ENCODE data around the gene ARMS2.

DNA sequence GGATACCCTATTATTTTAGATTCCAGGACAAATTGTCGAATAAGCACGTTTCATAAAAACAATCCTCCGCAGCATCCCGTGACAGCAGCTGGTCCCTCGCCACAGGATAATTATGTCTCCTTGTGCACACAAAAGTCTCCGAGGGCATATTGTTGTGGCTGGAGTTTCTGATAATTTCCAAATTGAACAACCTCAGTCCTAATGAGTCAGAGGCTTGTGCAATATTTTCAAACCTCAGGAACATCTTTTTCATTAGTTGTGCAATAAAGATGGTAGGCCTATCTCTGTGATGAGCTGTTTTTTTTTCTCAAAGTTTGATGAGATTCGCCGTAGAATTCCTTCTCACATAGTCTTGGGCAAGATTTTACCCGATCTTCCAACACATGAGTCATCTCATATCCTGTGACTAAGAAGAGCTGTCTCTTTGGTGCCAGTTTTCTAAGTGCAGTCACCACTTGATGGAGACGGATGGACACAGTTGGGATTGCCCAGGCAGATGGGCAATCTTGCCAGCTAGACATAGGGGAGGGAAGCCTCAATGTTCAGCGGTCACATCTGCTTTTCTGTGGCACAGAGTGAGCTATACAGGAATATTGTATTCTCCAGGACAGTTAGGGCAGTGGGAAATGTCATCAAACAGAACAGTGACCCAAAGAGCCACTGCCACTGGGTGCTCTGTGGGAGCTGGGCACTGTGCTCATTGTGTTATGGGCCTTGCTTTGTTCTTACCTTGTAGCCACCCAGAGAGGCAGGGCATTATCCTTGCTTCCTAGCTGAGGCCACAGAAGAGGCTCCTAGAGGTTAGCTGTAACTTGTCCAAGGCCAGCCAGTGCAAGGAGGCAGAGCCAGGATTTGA, 14.7 kb downstream of the ARMS2 start:
- TF ChIP-seq, protein P1, sequence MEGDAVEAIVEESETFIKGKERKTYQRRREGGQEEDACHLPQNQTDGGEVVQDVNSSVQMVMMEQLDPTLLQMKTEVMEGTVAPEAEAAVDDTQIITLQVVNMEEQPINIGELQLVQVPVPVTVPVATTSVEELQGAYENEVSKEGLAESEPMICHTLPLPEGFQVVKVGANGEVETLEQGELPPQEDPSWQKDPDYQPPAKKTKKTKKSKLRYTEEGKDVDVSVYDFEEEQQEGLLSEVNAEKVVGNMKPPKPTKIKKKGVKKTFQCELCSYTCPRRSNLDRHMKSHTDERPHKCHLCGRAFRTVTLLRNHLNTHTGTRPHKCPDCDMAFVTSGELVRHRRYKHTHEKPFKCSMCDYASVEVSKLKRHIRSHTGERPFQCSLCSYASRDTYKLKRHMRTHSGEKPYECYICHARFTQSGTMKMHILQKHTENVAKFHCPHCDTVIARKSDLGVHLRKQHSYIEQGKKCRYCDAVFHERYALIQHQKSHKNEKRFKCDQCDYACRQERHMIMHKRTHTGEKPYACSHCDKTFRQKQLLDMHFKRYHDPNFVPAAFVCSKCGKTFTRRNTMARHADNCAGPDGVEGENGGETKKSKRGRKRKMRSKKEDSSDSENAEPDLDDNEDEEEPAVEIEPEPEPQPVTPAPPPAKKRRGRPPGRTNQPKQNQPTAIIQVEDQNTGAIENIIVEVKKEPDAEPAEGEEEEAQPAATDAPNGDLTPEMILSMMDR (IDR thresholded peaks at IDR 0.05): no peak
- TF ChIP-seq ZFX (IDR thresholded peaks at IDR 0.05; ENCODE audit: borderline replicate concordance): no peak
